ENCODE results near the gene SPAG17. TPM values are rescaled to one million over a fixed set of nuclear protein-coding genes. Genes with fewer than 3 reads are reported as not detected.

Gene SPAG17
- total and polyA plus RNA-seq, 2 of the 13 experiments (the other 11 are each of a cell fraction or from before 2014, with no cell fraction given), result not detected

- TF ChIP-seq MAZ (IDR thresholded peaks at IDR 0.05; ENCODE audit: borderline replicate concordance, low read depth, low read length) (no peak), MAZ (CRISPR knock-in tag; IDR thresholded peaks at IDR 0.05; ENCODE audit: low read depth) (no peak)
These were observed 998 bp upstream of the SPAG17 start (continued) for GRCh38 chr1:118186026-118186425.

GRCh38 chr1:118184739-118185083 is 317 bp downstream of the SPAG17 start:
- BruUV-seq (replicated peaks), result no TSS peak
- H3K27ac ChIP-seq (ENCODE audit: extremely low read length, insufficient read depth, low read length), result no peak overlapping the region
- ChIA-PET CTCF (ENCODE audit: low intra/inter-chr PET ratio, low total read pairs) (no interaction called here), POLR2A (no interaction called here)
- H3K27me3 ChIP-seq (ENCODE audit: control insufficient read depth in 1 of 2, insufficient read depth in 2 of 2, low read length in 2 of 2), result no peaks in the 10 kb centered on the region
- no peak overlapping the region for H3K9ac ChIP-seq (ENCODE audit: insufficient read depth, low read depth, low read length)
- no peak for TF ChIP-seq THAP9 (CRISPR knock-in tag; IDR thresholded peaks at IDR 0.05; ENCODE audit: borderline replicate concordance)
- no peak for TF ChIP-seq ZBTB1 (CRISPR knock-in tag; IDR thresholded peaks at IDR 0.05; ENCODE audit: borderline replicate concordance)
- no peak for TF ChIP-seq ZNF577 (CRISPR knock-in tag; IDR thresholded peaks at IDR 0.05; ENCODE audit: borderline replicate concordance, low read depth)
- no peak for TF ChIP-seq ZNF670 (CRISPR knock-in tag; IDR thresholded peaks at IDR 0.05; ENCODE audit: borderline replicate concordance)
- no peak for TF ChIP-seq ZFP82 (CRISPR knock-in tag; IDR thresholded peaks at IDR 0.05; ENCODE audit: borderline replicate concordance)
- TF ChIP-seq ZNF75D (CRISPR knock-in tag; IDR thresholded peaks at IDR 0.05; ENCODE audit: borderline replicate concordance), result no peak
- TF ChIP-seq NR2C2 (CRISPR knock-in tag; IDR thresholded peaks at IDR 0.05; ENCODE audit: borderline replicate concordance), result no peak
- no peak for TF ChIP-seq CREB3 (CRISPR knock-in tag; IDR thresholded peaks at IDR 0.05)
- TF ChIP-seq ARHGAP35 (CRISPR knock-in tag; IDR thresholded peaks at IDR 0.05; ENCODE audit: borderline replicate concordance), result no peak
- TF ChIP-seq SATB2 (CRISPR knock-in tag; IDR thresholded peaks at IDR 0.05), result no peak
- no peak for TF ChIP-seq ZUFSP (CRISPR knock-in tag; IDR thresholded peaks at IDR 0.05; ENCODE audit: borderline replicate concordance)
- TF ChIP-seq ZBTB25 (CRISPR knock-in tag; IDR thresholded peaks at IDR 0.05), result no peak
- no peaks in the 10 kb centered on the region for H3K36me3 ChIP-seq (replicated peaks in 1 of 2; ENCODE audit: control insufficient read depth in 1 of 2, insufficient read depth in 2 of 2, low read length in 2 of 2)
- DNase-seq (ENCODE audit: low spot score) (no peak), ATAC-seq (no peak), FAIRE-seq (no peak)
- H3K4me2 ChIP-seq (ENCODE audit: low read depth, low read length), result no peak overlapping the region
- intact Hi-C loops (cut with micrococcal nuclease; ENCODE audit: unreplicated experiment) (no loop called here), in situ Hi-C loops (cut with HindIII; ENCODE audit: extremely low pct_ligation_motif_present, low pct_unique_long_range_greater_than_20kb) (no loop called here)
- H3K4me3 ChIP-seq (replicated peaks in 1 of 3; ENCODE audit: insufficient read depth in 1 of 3, low read depth in 2 of 3, low read length in 3 of 3), result no peak overlapping the region
- 68% methylated on average over 11 of the region's 11 CpGs for WGBS (ENCODE audit: low lambda C conversion rate)
- no peaks in the 10 kb centered on the region for H3K79me2 ChIP-seq (ENCODE audit: insufficient read depth, low read length)
- H3K4me1 ChIP-seq (ENCODE audit: insufficient read depth, low read length), result no peaks in the 10 kb centered on the region
- no peaks in the 10 kb centered on the region for H3K9me3 ChIP-seq (ENCODE audit: low read length)
- H4K20me1 ChIP-seq (ENCODE audit: insufficient read depth, low read length), result no peaks in the 10 kb centered on the region
- no peak overlapping the region for H2AFZ ChIP-seq (ENCODE audit: low read length)
